ENCODE results near the gene GPC2.
"Not testable (repeated sequence)": the region's sequence is repeated elsewhere in the genome, so short reads cannot be mapped to it uniquely, and the experiment has no call there.

GPC2 gene

GRCh38 chr7:100177045-100178001, at the start of gene GPC2, which contains the start of gene STAG3:
GPC2 (minus strand) TSS chr7:100177381; CDS start chr7:100177199, 182 bp downstream.
STAG3 (plus strand) TSS chr7:100177918; CDS start chr7:100180557, 2,639 bp downstream.
- peak; percentile 98 for DNase-seq

DNA sequence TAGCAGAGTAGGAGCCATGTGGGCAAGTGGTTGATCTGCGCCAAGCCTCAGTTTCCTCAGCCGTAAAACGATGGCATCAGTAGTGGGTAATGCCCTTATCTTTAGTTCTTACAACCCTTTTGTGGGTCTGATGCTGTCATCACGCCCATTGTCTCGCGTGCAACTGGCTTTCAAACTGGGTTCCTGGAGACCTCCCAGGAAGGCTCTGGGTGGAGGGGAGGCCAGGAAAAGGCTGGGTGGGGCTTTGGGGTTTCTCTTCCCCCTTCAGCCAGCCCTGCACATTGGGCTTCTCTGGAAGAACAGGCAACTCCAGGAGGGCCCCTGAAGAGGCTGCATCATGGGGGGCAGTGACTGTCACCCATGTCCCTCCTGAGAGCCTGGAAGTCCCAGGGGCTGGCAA, 47.7 kb upstream of the GPC2 start:
- DNase-seq = not testable (repeated sequence)

- not testable (repeated sequence) for DNase-seq
Measured at GRCh38 chr7:100223376-100223927, 46.3 kb upstream of the GPC2 start.

GRCh38 chr7:100222445-100223132, 45.4 kb upstream of the GPC2 start:
- DNase-seq = no peak

- DNase-seq = peak; percentile 32 to 34
Measured at GRCh38 chr7:100221767-100222444, 44.7 kb upstream of the GPC2 start.

DNA sequence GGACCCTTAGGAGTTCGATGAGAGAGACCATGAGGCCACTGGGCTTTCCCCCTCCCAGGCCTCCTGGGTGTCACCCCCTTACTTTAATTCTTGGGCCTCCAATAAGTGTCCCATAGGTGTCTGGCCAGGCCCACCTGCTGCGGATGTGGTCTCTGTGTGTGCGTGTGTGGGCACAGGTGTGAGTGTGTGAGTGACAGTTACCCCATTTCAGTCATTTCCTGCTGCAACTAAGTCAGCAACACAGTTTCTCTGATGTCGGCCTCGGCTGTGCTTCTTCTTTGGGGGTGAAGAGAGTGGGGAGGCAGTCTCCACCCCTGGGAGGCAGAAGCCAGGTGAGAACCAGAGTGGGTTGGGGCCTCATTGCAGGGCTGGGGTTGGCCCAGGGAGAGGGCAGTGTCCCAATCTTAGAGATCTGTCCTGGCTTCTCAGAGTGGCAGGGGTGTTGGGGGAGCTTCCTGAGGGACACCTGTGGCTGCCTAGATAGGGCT, 44.1 kb upstream of the GPC2 start:
- DNase-seq = peak; percentile 72 to 74

DNA sequence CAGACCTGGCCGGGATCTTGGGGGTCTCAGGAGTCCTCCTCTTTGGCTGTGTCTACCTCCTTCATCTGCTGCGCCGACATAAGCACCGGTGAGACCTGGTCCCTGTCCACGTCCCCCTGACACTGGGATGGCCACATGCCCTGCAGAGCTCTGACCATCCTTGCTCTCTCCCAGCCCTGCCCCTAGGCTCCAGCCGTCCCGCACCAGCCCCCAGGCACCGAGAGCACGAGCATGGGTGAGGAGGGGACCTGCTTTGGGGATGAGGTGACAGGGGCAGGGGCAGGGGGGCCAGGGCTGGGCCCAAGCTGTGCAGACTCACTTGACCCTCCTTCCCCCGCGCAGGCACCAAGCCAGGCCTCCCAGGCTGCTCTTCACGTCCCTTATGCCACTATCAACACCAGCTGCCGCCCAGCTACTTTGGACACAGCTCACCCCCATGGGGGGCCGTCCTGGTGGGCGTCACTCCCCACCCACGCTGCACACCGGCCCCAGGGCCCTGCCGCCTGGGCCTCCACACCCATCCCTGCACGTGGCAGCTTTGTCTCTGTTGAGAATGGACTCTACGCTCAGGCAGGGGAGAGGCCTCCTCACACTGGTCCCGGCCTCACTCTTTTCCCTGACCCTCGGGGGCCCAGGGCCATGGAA, 43.5 kb upstream of the GPC2 start:
- DNase-seq = peak in 1 of 2 experiments; percentile 18

GRCh38 chr7:100219801-100220585, 42.8 kb upstream of the GPC2 start, which contains the start of gene PVRIG:
PVRIG (plus strand) TSS chr7:100219949; CDS start chr7:100219971, 22 bp downstream.
- DNase-seq = peak; percentile 12 to 23

- peak; percentile 21 to 36 for DNase-seq
Measured at GRCh38 chr7:100219271-100219737, 42.1 kb upstream of the GPC2 start.

DNA sequence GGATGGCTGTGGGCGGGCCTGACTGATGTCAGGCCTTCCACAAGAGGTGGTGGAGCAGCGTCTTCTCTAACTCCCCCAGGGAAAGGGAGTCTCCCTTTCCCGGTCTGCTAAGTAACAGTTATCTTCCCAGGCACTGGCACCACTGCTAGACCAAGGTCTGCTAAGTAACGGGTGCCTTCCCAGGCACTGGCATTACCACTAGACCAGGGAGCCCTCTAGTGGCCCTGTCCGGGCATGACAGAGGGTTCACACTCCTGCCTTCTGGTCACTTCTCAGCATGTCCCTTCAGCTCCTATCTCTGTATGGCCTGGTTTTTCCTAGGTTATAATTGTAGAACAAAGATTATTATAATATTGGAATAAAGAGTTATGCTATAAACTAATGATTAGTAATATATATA, 40.8 kb upstream of the GPC2 start:
- peak; percentile 78 to 84 for DNase-seq

DNA sequence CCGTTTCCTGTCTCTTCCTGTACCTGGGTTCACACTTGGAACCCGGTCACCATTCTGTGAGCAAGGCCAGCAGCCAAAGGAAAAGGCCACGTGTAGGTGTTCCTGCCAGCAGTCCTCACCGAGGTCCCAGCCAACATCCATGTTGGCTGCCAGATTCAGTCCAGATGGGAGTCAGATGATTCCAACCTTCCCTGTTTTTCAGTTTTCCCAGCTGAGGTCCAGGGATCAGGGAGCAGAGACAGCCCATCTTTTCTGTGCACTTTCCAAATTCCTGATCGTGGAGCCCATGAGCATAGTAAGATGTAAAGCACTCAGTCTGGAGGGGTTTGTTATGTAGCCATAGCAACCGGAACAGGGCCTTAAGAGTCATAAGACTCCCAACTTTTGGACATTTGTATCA, 38.7 kb upstream of the GPC2 start:
- DNase-seq = no peak

- not testable (repeated sequence) for DNase-seq
Measured at GRCh38 chr7:100214356-100214755, 37.2 kb upstream of the GPC2 start.

DNA sequence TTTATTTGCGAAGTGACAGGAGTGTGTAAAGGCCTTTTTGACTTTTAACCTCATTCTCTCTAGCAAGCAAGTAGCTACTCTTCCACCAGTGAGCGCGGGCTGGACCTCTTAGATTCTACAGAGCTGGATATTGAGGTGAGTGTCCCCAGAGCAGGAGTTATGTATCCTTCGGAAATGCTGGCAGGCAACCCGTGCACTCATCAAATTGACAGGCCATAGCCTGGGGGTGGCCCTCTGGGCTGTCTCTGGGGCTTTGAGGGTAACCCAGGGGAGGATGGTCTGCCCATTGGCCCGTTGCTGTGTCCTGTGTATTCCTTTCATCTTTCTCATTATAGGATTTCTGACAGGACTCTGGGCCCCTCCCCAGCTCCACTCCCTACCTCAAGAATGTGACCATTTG, 36.5 kb upstream of the GPC2 start:
- no peak for DNase-seq

DNA sequence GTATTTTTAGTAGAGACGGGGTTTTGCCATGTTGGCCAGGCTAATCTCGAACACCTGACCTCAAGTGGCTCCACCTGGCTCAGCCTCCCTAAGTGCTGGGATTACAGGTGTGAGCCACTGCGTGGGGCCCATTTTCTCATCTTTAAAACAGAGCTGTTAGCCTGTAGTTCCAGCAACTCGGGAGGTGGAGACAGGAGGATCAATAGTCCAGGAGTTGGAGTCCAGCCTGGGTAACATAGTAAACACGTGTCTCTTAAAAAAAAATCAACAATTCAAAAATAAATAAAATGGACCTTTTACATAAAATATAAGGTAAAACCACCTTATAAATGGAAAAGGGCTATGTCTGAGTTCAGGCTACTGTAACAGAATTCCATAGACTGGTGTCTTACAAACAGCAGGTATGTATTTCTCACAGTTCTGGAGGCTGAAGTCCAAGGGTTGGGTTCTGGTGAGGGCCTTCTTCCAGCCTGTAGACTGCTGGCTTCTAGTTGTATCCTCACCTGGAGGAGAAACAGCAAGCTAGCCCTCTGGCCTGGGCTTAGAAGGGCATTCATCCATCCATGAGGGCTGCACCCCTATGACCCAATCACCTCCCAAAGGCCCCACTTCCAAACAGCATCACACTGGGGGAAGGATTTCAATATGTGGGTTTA, 35.6 kb upstream of the GPC2 start:
- DNase-seq = no peak

- DNase-seq = no peak
Measured at GRCh38 chr7:100211342-100211780, 34.2 kb upstream of the GPC2 start.

GRCh38 chr7:100210805-100211204, 33.6 kb upstream of the GPC2 start:
- peak; percentile 16 to 29 for DNase-seq

- DNase-seq = no peak
Measured at GRCh38 chr7:100209493-100209892, 32.3 kb upstream of the GPC2 start.

DNA sequence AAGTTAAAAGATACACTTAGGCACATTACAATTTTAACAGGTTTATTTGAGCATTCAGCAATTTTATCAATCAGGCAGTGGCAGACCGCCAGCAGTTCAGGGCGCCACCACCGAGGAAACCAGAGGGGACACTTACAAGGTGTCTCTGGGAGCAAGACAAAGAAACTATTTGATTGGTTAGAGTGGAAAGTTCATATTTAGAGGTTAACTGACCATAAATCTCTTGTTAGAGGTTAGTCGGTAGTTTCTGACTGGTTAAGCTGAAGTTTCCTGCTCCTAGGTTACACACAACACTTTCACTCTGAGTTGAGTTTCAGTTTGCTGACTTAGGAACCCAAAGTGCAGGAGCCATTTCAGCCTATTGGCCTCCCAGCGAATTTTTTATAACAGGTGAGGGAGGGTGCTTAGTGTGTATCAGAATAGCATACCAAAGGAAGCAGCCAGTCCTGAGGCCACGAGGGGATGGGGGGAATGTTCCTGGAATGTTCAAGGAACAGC, 31.8 kb upstream of the GPC2 start:
- DNase-seq = peak in 1 of 2 experiments; percentile 16

DNA sequence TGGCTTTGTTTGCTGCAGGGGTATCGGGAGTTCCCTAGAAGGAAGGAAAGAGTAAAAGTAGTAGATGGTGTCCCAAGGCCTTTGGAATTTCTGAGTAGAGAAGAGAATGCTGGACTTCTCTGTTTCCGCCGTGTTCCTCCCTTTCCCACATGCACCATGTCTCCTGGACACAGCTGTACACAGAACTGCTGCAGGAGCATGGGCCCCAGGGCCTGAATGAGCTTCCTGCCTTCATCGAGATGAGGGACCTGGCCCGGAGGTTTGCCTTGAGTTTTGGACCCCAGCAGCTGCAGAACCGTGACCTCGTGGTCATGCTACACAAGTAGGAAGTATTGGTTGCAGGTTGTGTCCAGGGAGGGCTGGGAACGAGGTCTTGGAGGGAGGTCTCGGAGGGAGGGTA, 27.3 kb upstream of the GPC2 start:
- no peak for DNase-seq

DNA sequence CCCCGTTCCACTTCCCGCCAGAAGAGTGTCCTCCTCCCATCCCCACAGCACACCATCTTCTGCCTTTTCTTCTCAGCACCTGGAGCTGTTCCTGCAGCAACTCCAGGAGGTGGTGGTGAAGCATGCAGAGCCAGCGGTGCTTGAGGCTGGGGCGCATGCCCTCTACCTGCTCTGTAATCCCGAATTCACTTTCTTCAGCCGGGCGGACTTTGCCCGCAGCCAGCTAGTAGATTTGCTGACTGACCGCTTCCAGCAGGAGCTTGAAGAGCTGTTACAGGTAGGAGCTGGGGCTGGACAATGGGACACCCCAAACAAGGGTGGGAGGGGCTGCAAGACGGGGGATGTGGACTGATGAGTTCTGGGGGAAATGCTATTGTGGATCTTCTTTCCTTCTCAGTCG, 23.5 kb upstream of the GPC2 start:
- no peak for DNase-seq

Measured in activated CD4-positive, alpha-beta T cell treated with anti-CD3 and anti-CD28 coated beads, Interleukin-2, amount 50 U/mL, for 4 hours (primary cell).